Neural crest cell (in vitro differentiated cells): ENCODE results near the gene C2orf49. TPM values are rescaled to one million over a fixed set of nuclear protein-coding genes. Genes with fewer than 3 reads are reported as not detected.
A peak's percentile ranks its signal among the peaks of the same experiment; 100 is the strongest.

Experiments
- DNase-seq: peaks from one replicate; pipeline ENCODE4 v3.0.0; 2021; ENCODE audit warnings: low read depth, mixed read lengths, low spot score
- H3K27ac Mint-ChIP-seq: one replicate; pipeline ENCODE4 v1.8.0; 2021; ENCODE audit warnings: mild to moderate bottlenecking, mixed read lengths; ENCODE audit not compliant: unreplicated experiment
- H3K27me3 Mint-ChIP-seq: 2 replicates; pipeline ENCODE4 v1.8.0; 2021; ENCODE audit warnings: low read depth, mild to moderate bottlenecking, mixed read lengths
- H3K36me3 Mint-ChIP-seq: 2 replicates; pipeline ENCODE4 v1.8.0; 2021; ENCODE audit warnings: low read depth, mild to moderate bottlenecking, mixed read lengths
- H3K4me1 Mint-ChIP-seq: 2 replicates; pipeline ENCODE4 v1.8.0; 2021; ENCODE audit warnings: mixed read lengths
- H3K4me3 Mint-ChIP-seq: one replicate; pipeline ENCODE4 v1.8.0; 2021; ENCODE audit warnings: mild to moderate bottlenecking, mixed read lengths
- H3K9me3 Mint-ChIP-seq: 2 replicates; pipeline ENCODE4 v1.8.0; 2021; ENCODE audit warnings: mixed read lengths
- CTCF ChIP-seq: fragments of 200-600 bp; sonication (generic); conservative IDR thresholded peaks from 2 replicates; pipeline ENCODE4 v1.5.0; 2021; ENCODE audit warnings: antibody characterized with exemption, mild to moderate bottlenecking
- total RNA-seq: library from RNA; stranded (reverse); gene quantifications from 2 replicates; pipeline ENCODE4 v1.2.1, GENCODE V29; 2021

The C2orf49 gene
- total RNA-seq, 1 donor from 2014 or later = 19.9 TPM

- Mint-ChIP-seq H3K36me3 (no peaks in the 10 kb centered on the region), H3K9me3 (no peaks in the 10 kb centered on the region), H3K27ac (no peak overlapping the region), H3K4me1 (peaks cover 15% of the 10 kb centered on the region), H3K4me3 (peak overlapping the region; percentile 88), H3K27me3 (peaks cover 28% of the 10 kb centered on the region)
- DNase-seq = no peak
- TF ChIP-seq CTCF = no peak
Measured at GRCh38 chr2:105397953-105398335, 60.6 kb downstream of the C2orf49 start.

- DNase-seq = peak; percentile 63
- Mint-ChIP-seq H3K9me3 (no peaks in the 10 kb centered on the region), H3K27me3 (peaks cover 30% of the 10 kb centered on the region), H3K4me1 (peaks cover 15% of the 10 kb centered on the region), H3K4me3 (peak within 1 kb of the TSS; percentile 88), H3K36me3 (no peaks in the 10 kb centered on the region), H3K27ac (no peak within 1 kb of the TSS)
- peak; percentile 62 for TF ChIP-seq CTCF
Measured at GRCh38 chr2:105398336-105399206, 61.2 kb downstream of the C2orf49 start, which contains the start of gene FHL2. FHL2 (minus strand) TSS chr2:105399051; CDS start chr2:105386516, 12,535 bp downstream.

Other genes starting within 250 kb of the C2orf49 start
- 0.30 TPM in 1 of 2 replicates, not detected in the other for gene GPR45, start 95.8 kb upstream of the C2orf49 start, total RNA-seq
- 19.6 and 23.8 TPM in 2 replicates for gene TGFBRAP1, start 7.8 kb upstream of the C2orf49 start, total RNA-seq
- 3.8 and 4.8 TPM in 2 replicates for gene FHL2, start 61.5 kb downstream of the C2orf49 start, total RNA-seq